GM12878 (cell line): ENCODE data around the gene WNT9B. TPM values are rescaled to one million over a fixed set of nuclear protein-coding genes. Genes with fewer than 3 reads are reported as not detected.

Source experiments
- ATAC-seq: fragments of 200-7000 bp; cut with Tn5 transposase; 3 replicates; pipeline ENCODE4 v1.9.1; 2020; ENCODE audit warnings: mild to moderate bottlenecking, moderate library complexity
- BruUV-seq: library from RNA; stranded (reverse); fragments of 400-500 nt; replicated peaks from 2 replicates; lab custom pipeline; 2021; lab: Mats Ljungman, UMichigan
- CTCF ChIA-PET: fragments of 300-600 bp; sonication (Branson Sonifier 250); formaldehyde crosslinking; extraction: SDS; loops from one replicate; lab custom pipeline; 2021; ENCODE audit warnings: inconsistent platforms; lab: Yijun Ruan, JAX
- POLR2A ChIA-PET: fragments of 350-600 bp; formaldehyde crosslinking; extraction: SDS; loops from one replicate; lab custom pipeline; 2021; ENCODE audit warnings: inconsistent platforms; lab: Charles Lee
- RAD21 ChIA-PET: fragments of 300-600 bp; sonication (Branson Sonifier 250); formaldehyde crosslinking; loops from one replicate; lab custom pipeline; 2023; ENCODE audit warnings: antibody characterized with exemption; ENCODE audit not compliant: unreplicated experiment; lab: Charles Lee
- SMC1A ChIA-PET: fragments of 300-600 bp; sonication (Branson Sonifier 250); formaldehyde crosslinking; loops from one replicate; lab custom pipeline; 2023; ENCODE audit not compliant: unreplicated experiment, uncharacterized antibody; lab: Charles Lee
- DNase-seq: peaks from one replicate; pipeline ENCODE4 v3.0.0-alpha.2; 2011; ENCODE audit warnings: low read depth, low spot score
- FAIRE-seq: peaks from 3 replicates; lab custom pipeline; 2011; peaks lifted over from hg19 to GRCh38; lab: Jason Lieb, UNC
- H2AFZ ChIP-seq: 2 replicates; pipeline ENCODE4 v1.6.0; 2011; ENCODE audit warnings: low read depth, low read length, control low read depth; ENCODE audit not compliant: control insufficient read depth
- H3K27ac ChIP-seq: 2 replicates; pipeline ENCODE4 v1.5.1; 2011; ENCODE audit warnings: control low read depth; ENCODE audit not compliant: control insufficient read depth, insufficient read depth
- H3K27me3 ChIP-seq, 2 experiments: replicated peaks in 1 of 2; 2 replicates each; pipeline versions ENCODE4 v1.6.0 to v1.6.1; 2011; ENCODE audit warnings: low read length in 1 of 2; ENCODE audit not compliant: control insufficient read depth in 2 of 2, insufficient read depth in 2 of 2
- H3K36me3 ChIP-seq, 2 experiments: 2 replicates each; pipeline ENCODE4 v1.5.1; 2011; ENCODE audit warnings: low read length in 1 of 2; ENCODE audit not compliant: control insufficient read depth in 2 of 2, insufficient read depth in 2 of 2
- H3K4me1 ChIP-seq: 2 replicates; pipeline ENCODE4 v1.6.1; 2011; ENCODE audit warnings: mild to moderate bottlenecking, low read length, moderate library complexity, mixed read lengths; ENCODE audit not compliant: control insufficient read depth, insufficient read depth
- H3K4me2 ChIP-seq: 2 replicates; pipeline ENCODE4 v1.6.0; 2011; ENCODE audit warnings: control low read depth; ENCODE audit not compliant: control insufficient read depth, insufficient read depth
- H3K4me3 ChIP-seq: fragments of 200-600 bp; sonication (generic); 2 replicates; pipeline ENCODE4 v1.5.1; 2016
- H3K79me2 ChIP-seq: 2 replicates; pipeline ENCODE4 v1.6.0; 2011; ENCODE audit warnings: low read length; ENCODE audit not compliant: control insufficient read depth, insufficient read depth
- H3K9ac ChIP-seq: 2 replicates; pipeline ENCODE4 v1.8.0; 2011; ENCODE audit warnings: low read length, control low read depth, mixed read lengths; ENCODE audit not compliant: control insufficient read depth, insufficient read depth
- H3K9me3 ChIP-seq: replicated peaks from 3 replicates; pipeline ENCODE4 v1.5.1; 2011; ENCODE audit warnings: mild to moderate bottlenecking, low read length; ENCODE audit not compliant: control insufficient read depth, insufficient read depth
- H4K20me1 ChIP-seq: 2 replicates; pipeline ENCODE4 v1.6.0; 2011; ENCODE audit not compliant: control insufficient read depth, insufficient read depth
- BACH1 ChIP-seq: fragments of 450-650 bp; IDR thresholded peaks from 2 replicates; pipeline ENCODE4 v1.6.1; 2017; ENCODE audit warnings: mild to moderate bottlenecking, borderline replicate concordance
- BHLHE40 ChIP-seq, 2 experiments: fragments of 450-650 bp in 1 of 2; IDR thresholded peaks; 2 replicates each; pipeline ENCODE4 v1.6.1; 2011 to 2017; ENCODE audit warnings: low read depth in 2 of 2, borderline replicate concordance in 1 of 2, improper control_type of control experiment in 1 of 2, low read length in 1 of 2, mild to moderate bottlenecking in 1 of 2
- CEBPZ ChIP-seq: fragments of 150-350 bp; IDR thresholded peaks from 2 replicates; pipeline ENCODE4 v1.6.1; 2016; ENCODE audit warnings: low read depth, low read length
- CHD1 ChIP-seq: IDR thresholded peaks from 2 replicates; pipeline ENCODE4 v1.6.1; 2012; ENCODE audit warnings: low read depth, low read length, improper control_type of control experiment
- EGR1 ChIP-seq, 2 experiments: IDR thresholded peaks; 1 replicate in 1 of 2; 2 replicates in 1 of 2; pipeline ENCODE4 v1.6.1; 2011 to 2012; ENCODE audit warnings: low read depth in 2 of 2, low read length in 2 of 2, borderline replicate concordance in 1 of 2, mild to moderate bottlenecking in 1 of 2, moderate library complexity in 1 of 2
- FOS ChIP-seq: IDR thresholded peaks from 3 replicates; pipeline ENCODE4 v1.6.1; 2011; ENCODE audit warnings: borderline replicate concordance; ENCODE audit not compliant: insufficient read length; ENCODE audit errors: extremely low read depth
- NFXL1 ChIP-seq: fragments of 450-650 bp; IDR thresholded peaks from 2 replicates; pipeline ENCODE4 v1.6.1; 2017; ENCODE audit warnings: antibody characterized with exemption, mild to moderate bottlenecking, borderline replicate concordance
- POLR2A ChIP-seq: IDR thresholded peaks from 2 replicates; pipeline ENCODE4 v1.6.1; 2011; ENCODE audit warnings: low read depth, mild to moderate bottlenecking, low read length
- RAD21 ChIP-seq: IDR thresholded peaks from 2 replicates; pipeline ENCODE4 v1.6.1; 2011; ENCODE audit warnings: mild to moderate bottlenecking, low read depth, low read length, moderate library complexity; ENCODE audit not compliant: insufficient read depth
- SUPT20H ChIP-seq: IDR thresholded peaks from 2 replicates; pipeline ENCODE4 v1.6.1; 2011; ENCODE audit warnings: low read depth, mild to moderate bottlenecking, low read length, moderate library complexity, borderline replicate concordance; ENCODE audit not compliant: control insufficient read depth
- TARDBP ChIP-seq: IDR thresholded peaks from 2 replicates; pipeline ENCODE4 v1.6.1; 2016; ENCODE audit warnings: borderline replicate concordance
- TCF7 ChIP-seq: IDR thresholded peaks from 2 replicates; pipeline ENCODE4 v1.6.1; 2014; ENCODE audit warnings: antibody characterized with exemption, borderline replicate concordance
- YY1 ChIP-seq: IDR thresholded peaks from 2 replicates; pipeline ENCODE4 v1.6.1; 2011; ENCODE audit warnings: low read depth, mild to moderate bottlenecking, low read length
- WGBS: methylation state at CpG from one replicate; pipeline ENCODE4 v1.1.6; 2016; ENCODE audit warnings: low lambda C conversion rate; ENCODE audit not compliant: insufficient replicate concordance, insufficient coverage; ENCODE audit errors: missing lambda C conversion rate; 5-methylcytosine and 5-hydroxymethylcytosine counted together
- in situ Hi-C: fragments of 300-500 bp; cut with MboI; formaldehyde crosslinking; loops from 9 replicates; pipeline ENCODE4 v1.14.3; 2018; ENCODE audit warnings: mixed read lengths
- intact Hi-C: fragments of 100-400 bp; cut with micrococcal nuclease; formaldehyde crosslinking; loops from one replicate; pipeline ENCODE4 v1.14.2; 2022; ENCODE audit not compliant: unreplicated experiment
- polyA plus RNA-seq, 11 experiments: library from polyadenylated mRNA; depleted of rRNA in 4 of 11; unstranded in 6 of 11; stranded (reverse) in 5 of 11; fragments of >200 nt; fragmentation: Nextera tagmentation in 4 of 11; fragmentation: Illumina TruSeq in 1 of 11; extraction: Ambion mirVana in 4 of 11; extraction: Trizol in 1 of 11; gene quantifications; 1 replicate in 1 of 11; 2 replicates in 10 of 11; pipeline versions ENCODE4 v1.2.1 to v1.2.3, GENCODE V29; 2011 to 2016; ENCODE audit warnings: inconsistent platforms in 2 of 11, missing spikeins in 2 of 11, low read depth in 1 of 11
- total RNA-seq, 4 experiments: library from RNA; depleted of rRNA in 3 of 4; stranded (reverse); fragments of >200 nt in 3 of 4; fragmentation: Illumina TruSeq in 1 of 4; extraction: Trizol in 1 of 4; gene quantifications; 2 replicates each; pipeline versions ENCODE4 v1.2.1 to v1.2.3, GENCODE V29; 2013 to 2021
- TF ChIP-seq, protein P1 (sequence below): fragments of 450-650 bp; formaldehyde crosslinking; IDR thresholded peaks from 2 replicates; pipeline ENCODE4 v1.5.0; 2022; ENCODE audit warnings: mild to moderate bottlenecking, missing genetic modification characterization

The WNT9B gene
- total and polyA plus RNA-seq, 10 of the 15 experiments (the other 5 are each of a cell fraction or from before 2014, with no cell fraction given) = not detected

DNA sequence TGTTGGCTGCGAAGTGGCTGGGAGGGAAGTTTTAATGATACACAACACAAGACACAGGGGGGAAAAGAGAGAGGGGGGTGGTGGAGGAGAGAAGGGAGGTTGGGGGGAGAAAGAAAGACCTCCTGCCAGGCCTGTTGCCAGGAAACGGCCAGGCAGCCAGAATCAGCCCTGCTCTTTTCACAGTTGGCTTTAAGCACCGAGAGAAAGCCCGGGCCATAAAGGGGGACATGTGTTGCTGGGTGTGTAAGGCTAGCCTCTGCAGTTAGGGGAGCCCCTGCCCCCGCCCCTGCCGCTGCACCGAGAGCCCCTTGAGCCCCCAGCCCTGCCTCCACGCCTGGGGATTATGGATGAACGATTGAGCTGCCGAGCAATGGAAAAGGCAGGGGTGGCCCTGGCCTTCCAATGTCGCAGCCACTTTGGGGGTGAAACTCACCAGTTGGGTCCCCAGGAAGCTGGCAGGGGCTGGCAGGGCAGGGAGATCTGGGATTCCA lies 19.0 kb upstream of the WNT9B start:
- POLR2A ChIA-PET = no interaction called here

More for the DNA sequence above, 19.0 kb upstream of the WNT9B start:
- ChIA-PET CTCF (no interaction called here), RAD21 (no interaction called here), SMC1A (no interaction called here)
- H4K20me1 ChIP-seq = no peaks in the 10 kb centered on the region
- no peak overlapping the region for H3K27ac ChIP-seq
- H3K9ac ChIP-seq = no peak overlapping the region
- 27% methylated on average over 9 of the region's 11 CpGs for WGBS
- in situ Hi-C loops = loop anchor here (10.0 kb wide), 1 partner anchor 578 kb away; no protein-coding TSS in a partner anchor
- no peaks in the 10 kb centered on the region for H3K79me2 ChIP-seq
- no peak for FAIRE-seq
- intact Hi-C loops = no loop called here
- H3K27me3 ChIP-seq = no peaks in the 10 kb centered on the region
- no peaks in the 10 kb centered on the region for H3K36me3 ChIP-seq
- BruUV-seq = no TSS peak
- no peak overlapping the region for H2AFZ ChIP-seq
- H3K4me2 ChIP-seq = no peak overlapping the region
- no peak for DNase-seq
- TF ChIP-seq EGR1 (IDR thresholded peaks at IDR 0.05; ENCODE audit: borderline replicate concordance in 1 of 2, low read depth in 2 of 2, low read length in 2 of 2) (no peak), BHLHE40 (IDR thresholded peaks at IDR 0.05; ENCODE audit: borderline replicate concordance in 1 of 2, low read depth in 2 of 2, low read length in 1 of 2) (no peak), POLR2A (no peak), RAD21 (no peak), TCF7 (no peak), SUPT20H (no peak), CEBPZ (no peak), CHD1 (no peak), TARDBP (no peak), BACH1 (no peak), NFXL1 (no peak), FOS (no peak), YY1 (no peak)
- TF ChIP-seq, protein P1, sequence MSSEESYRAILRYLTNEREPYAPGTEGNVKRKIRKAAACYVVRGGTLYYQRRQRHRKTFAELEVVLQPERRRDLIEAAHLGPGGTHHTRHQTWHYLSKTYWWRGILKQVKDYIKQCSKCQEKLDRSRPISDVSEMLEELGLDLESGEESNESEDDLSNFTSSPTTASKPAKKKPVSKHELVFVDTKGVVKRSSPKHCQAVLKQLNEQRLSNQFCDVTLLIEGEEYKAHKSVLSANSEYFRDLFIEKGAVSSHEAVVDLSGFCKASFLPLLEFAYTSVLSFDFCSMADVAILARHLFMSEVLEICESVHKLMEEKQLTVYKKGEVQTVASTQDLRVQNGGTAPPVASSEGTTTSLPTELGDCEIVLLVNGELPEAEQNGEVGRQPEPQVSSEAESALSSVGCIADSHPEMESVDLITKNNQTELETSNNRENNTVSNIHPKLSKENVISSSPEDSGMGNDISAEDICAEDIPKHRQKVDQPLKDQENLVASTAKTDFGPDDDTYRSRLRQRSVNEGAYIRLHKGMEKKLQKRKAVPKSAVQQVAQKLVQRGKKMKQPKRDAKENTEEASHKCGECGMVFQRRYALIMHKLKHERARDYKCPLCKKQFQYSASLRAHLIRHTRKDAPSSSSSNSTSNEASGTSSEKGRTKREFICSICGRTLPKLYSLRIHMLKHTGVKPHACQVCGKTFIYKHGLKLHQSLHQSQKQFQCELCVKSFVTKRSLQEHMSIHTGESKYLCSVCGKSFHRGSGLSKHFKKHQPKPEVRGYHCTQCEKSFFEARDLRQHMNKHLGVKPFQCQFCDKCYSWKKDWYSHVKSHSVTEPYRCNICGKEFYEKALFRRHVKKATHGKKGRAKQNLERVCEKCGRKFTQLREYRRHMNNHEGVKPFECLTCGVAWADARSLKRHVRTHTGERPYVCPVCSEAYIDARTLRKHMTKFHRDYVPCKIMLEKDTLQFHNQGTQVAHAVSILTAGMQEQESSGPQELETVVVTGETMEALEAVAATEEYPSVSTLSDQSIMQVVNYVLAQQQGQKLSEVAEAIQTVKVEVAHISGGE (CRISPR knock-in tag) = no peak
- H3K4me1 ChIP-seq = no peaks in the 10 kb centered on the region
- no peak overlapping the region for H3K4me3 ChIP-seq
- no peak for ATAC-seq
- no peaks in the 10 kb centered on the region for H3K9me3 ChIP-seq
